HepG2 (cell line): ENCODE data around the gene ZNF221. TPM values are rescaled to one million over a fixed set of nuclear protein-coding genes. Genes with fewer than 3 reads are reported as not detected.

Experiments used
- ARNT ChIP-seq: fragments of 450-650 bp; IDR thresholded peaks from 2 replicates; pipeline ENCODE4 v1.6.1; 2017
- ARNTL ChIP-seq: sonication (generic); formaldehyde crosslinking; IDR thresholded peaks from 2 replicates; pipeline ENCODE4 v1.4.0; 2020; ENCODE audit warnings: mild to moderate bottlenecking, missing genetic modification reagents
- CREM ChIP-seq, 2 experiments: sonication (generic) in 1 of 2; formaldehyde crosslinking in 1 of 2; IDR thresholded peaks; 2 replicates each; pipeline versions ENCODE4 v1.4.0 to v1.6.1; 2016 to 2020; ENCODE audit warnings: antibody characterized with exemption in 1 of 2, mild to moderate bottlenecking in 1 of 2, missing genetic modification reagents in 1 of 2
- DR1 ChIP-seq: sonication (generic); formaldehyde crosslinking; IDR thresholded peaks from 2 replicates; pipeline ENCODE4 v1.8.0; 2021; ENCODE audit warnings: mild to moderate bottlenecking, missing genetic modification reagents, inconsistent platforms
- HOXA9 ChIP-seq: sonication (generic); formaldehyde crosslinking; IDR thresholded peaks from 2 replicates; pipeline ENCODE4 v1.8.1; 2022; ENCODE audit warnings: missing genetic modification reagents, mild to moderate bottlenecking, moderate library complexity, borderline replicate concordance
- KAT7 ChIP-seq: IDR thresholded peaks from 2 replicates; pipeline ENCODE4 v1.6.1; 2018; ENCODE audit warnings: borderline replicate concordance, missing compliant biosample characterization
- MTF2 ChIP-seq: sonication (generic); formaldehyde crosslinking; IDR thresholded peaks from 2 replicates; pipeline ENCODE4 v1.5.0; 2020; ENCODE audit warnings: missing genetic modification reagents, borderline replicate concordance
- PATZ1 ChIP-seq: sonication (generic); formaldehyde crosslinking; IDR thresholded peaks from 2 replicates; pipeline ENCODE4 v1.4.0; 2020; ENCODE audit warnings: missing genetic modification reagents
- PHF21A ChIP-seq: sonication (generic); formaldehyde crosslinking; IDR thresholded peaks from 2 replicates; pipeline ENCODE4 v1.5.0; 2020; ENCODE audit warnings: mild to moderate bottlenecking, missing genetic modification reagents
- POGZ ChIP-seq: sonication (generic); formaldehyde crosslinking; IDR thresholded peaks from 2 replicates; pipeline ENCODE4 v1.4.0; 2020; ENCODE audit warnings: mild to moderate bottlenecking, missing genetic modification reagents
- TBX2 ChIP-seq: sonication (generic); formaldehyde crosslinking; IDR thresholded peaks from 2 replicates; pipeline ENCODE4 v1.5.0; 2020; ENCODE audit warnings: missing genetic modification reagents, mild to moderate bottlenecking, borderline replicate concordance
- TSC22D2 ChIP-seq: sonication (generic); formaldehyde crosslinking; IDR thresholded peaks from 2 replicates; pipeline ENCODE4 v1.5.1; 2020; ENCODE audit warnings: missing genetic modification reagents, mild to moderate bottlenecking, borderline replicate concordance
- ZNF20 ChIP-seq: sonication (generic); formaldehyde crosslinking; IDR thresholded peaks from 2 replicates; pipeline ENCODE4 v1.4.0; 2020; ENCODE audit warnings: mild to moderate bottlenecking, moderate library complexity, missing genetic modification reagents
- ZNF317 ChIP-seq: sonication (generic); formaldehyde crosslinking; IDR thresholded peaks from 2 replicates; pipeline ENCODE4 v1.5.0; 2020; ENCODE audit warnings: mild to moderate bottlenecking, missing genetic modification reagents
- ZNF766 ChIP-seq: sonication (generic); formaldehyde crosslinking; IDR thresholded peaks from 2 replicates; pipeline ENCODE4 v1.5.0; 2020; ENCODE audit warnings: missing genetic modification reagents, borderline replicate concordance
- ZNF891 ChIP-seq: sonication (generic); formaldehyde crosslinking; IDR thresholded peaks from 2 replicates; pipeline ENCODE4 v1.5.0; 2020; ENCODE audit warnings: mild to moderate bottlenecking, missing genetic modification reagents
- polyA plus RNA-seq, 8 experiments: library from polyadenylated mRNA; depleted of rRNA in 3 of 8; stranded (reverse) in 7 of 8; unstranded in 1 of 8; fragments of >200 nt; fragmentation: Illumina TruSeq in 4 of 8; extraction: Trizol in 4 of 8; gene quantifications; 2 replicates each; pipeline versions ENCODE4 v1.2.1 to v1.2.3, GENCODE V29; 2011 to 2016; ENCODE audit warnings: low read depth in 4 of 8, missing spikeins in 1 of 8, mixed read lengths in 1 of 8; ENCODE audit not compliant: insufficient read depth in 1 of 8
- total RNA-seq, 5 experiments: library from RNA; depleted of rRNA; stranded (reverse); fragments of >200 nt; fragmentation: Illumina TruSeq; extraction: Trizol; gene quantifications; 2 replicates each; pipeline ENCODE4 v1.2.3, GENCODE V29; 2016; ENCODE audit warnings: low read depth in 1 of 5
- TF ChIP-seq, protein P1 (sequence below), 2 experiments: sonication (generic) in 1 of 2; formaldehyde crosslinking in 1 of 2; IDR thresholded peaks; 2 replicates each; pipeline versions ENCODE4 v1.4.0 to v1.6.1; 2016 to 2020; ENCODE audit warnings: borderline replicate concordance in 1 of 2, low read depth in 1 of 2, mild to moderate bottlenecking in 1 of 2, missing genetic modification reagents in 1 of 2
- TF ChIP-seq, protein P2 (sequence below): sonication (generic); formaldehyde crosslinking; IDR thresholded peaks from 2 replicates; pipeline ENCODE4 v1.8.0; 2022; ENCODE audit warnings: mild to moderate bottlenecking, missing genetic modification reagents, moderate library complexity
- TF ChIP-seq, protein P3 (sequence below): sonication (generic); formaldehyde crosslinking; IDR thresholded peaks from 2 replicates; pipeline ENCODE4 v1.4.0; 2020; ENCODE audit warnings: mild to moderate bottlenecking, missing genetic modification reagents

The ZNF221 gene
- total and polyA plus RNA-seq, 2 of the 13 experiments (the other 11 are each of a cell fraction or from before 2014, with no cell fraction given): 0.48 to 3.4 TPM

GRCh38 chr19:44002566-44003460 is 51.8 kb downstream of the ZNF221 start, which contains the start of gene ZNF230 (continued):
- TF ChIP-seq, protein P1, sequence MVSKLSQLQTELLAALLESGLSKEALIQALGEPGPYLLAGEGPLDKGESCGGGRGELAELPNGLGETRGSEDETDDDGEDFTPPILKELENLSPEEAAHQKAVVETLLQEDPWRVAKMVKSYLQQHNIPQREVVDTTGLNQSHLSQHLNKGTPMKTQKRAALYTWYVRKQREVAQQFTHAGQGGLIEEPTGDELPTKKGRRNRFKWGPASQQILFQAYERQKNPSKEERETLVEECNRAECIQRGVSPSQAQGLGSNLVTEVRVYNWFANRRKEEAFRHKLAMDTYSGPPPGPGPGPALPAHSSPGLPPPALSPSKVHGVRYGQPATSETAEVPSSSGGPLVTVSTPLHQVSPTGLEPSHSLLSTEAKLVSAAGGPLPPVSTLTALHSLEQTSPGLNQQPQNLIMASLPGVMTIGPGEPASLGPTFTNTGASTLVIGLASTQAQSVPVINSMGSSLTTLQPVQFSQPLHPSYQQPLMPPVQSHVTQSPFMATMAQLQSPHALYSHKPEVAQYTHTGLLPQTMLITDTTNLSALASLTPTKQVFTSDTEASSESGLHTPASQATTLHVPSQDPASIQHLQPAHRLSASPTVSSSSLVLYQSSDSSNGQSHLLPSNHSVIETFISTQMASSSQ (IDR thresholded peaks at IDR 0.05; ENCODE audit: low read depth): 0 out of 2 replicates have a peak, but pooled peaks have one; percentile 27
- TF ChIP-seq, protein P1 (CRISPR knock-in tag; IDR thresholded peaks at IDR 0.05; ENCODE audit: borderline replicate concordance): no peak
- TF ChIP-seq ZNF317 (CRISPR knock-in tag) (peak; percentile 73; the same call in 1 of the 2 replicates), CREM (IDR thresholded peaks at IDR 0.05) (peak; percentile 99), CREM (CRISPR knock-in tag; IDR thresholded peaks at IDR 0.05) (no peak), POGZ (CRISPR knock-in tag) (no peak), PHF21A (no peak), PATZ1 (CRISPR knock-in tag) (0 out of 2 replicates have a peak, but pooled peaks have one; percentile 5), ZNF766 (CRISPR knock-in tag) (no peak), KAT7 (no peak), MTF2 (CRISPR knock-in tag) (no peak), TSC22D2 (CRISPR knock-in tag) (no peak), ZNF20 (CRISPR knock-in tag) (no peak), ARNTL (CRISPR knock-in tag) (peak; percentile 44; the same call in 1 of the 2 replicates), DR1 (no peak), HOXA9 (CRISPR knock-in tag) (no peak), ARNT (no peak), ZNF891 (CRISPR knock-in tag) (0 out of 2 replicates have a peak, but pooled peaks have one; percentile 1), TBX2 (CRISPR knock-in tag) (peak; percentile 25; the same call in 1 of the 2 replicates)
- TF ChIP-seq, protein P2, sequence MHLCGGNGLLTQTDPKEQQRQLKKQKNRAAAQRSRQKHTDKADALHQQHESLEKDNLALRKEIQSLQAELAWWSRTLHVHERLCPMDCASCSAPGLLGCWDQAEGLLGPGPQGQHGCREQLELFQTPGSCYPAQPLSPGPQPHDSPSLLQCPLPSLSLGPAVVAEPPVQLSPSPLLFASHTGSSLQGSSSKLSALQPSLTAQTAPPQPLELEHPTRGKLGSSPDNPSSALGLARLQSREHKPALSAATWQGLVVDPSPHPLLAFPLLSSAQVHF: no peak
- TF ChIP-seq, protein P3, sequence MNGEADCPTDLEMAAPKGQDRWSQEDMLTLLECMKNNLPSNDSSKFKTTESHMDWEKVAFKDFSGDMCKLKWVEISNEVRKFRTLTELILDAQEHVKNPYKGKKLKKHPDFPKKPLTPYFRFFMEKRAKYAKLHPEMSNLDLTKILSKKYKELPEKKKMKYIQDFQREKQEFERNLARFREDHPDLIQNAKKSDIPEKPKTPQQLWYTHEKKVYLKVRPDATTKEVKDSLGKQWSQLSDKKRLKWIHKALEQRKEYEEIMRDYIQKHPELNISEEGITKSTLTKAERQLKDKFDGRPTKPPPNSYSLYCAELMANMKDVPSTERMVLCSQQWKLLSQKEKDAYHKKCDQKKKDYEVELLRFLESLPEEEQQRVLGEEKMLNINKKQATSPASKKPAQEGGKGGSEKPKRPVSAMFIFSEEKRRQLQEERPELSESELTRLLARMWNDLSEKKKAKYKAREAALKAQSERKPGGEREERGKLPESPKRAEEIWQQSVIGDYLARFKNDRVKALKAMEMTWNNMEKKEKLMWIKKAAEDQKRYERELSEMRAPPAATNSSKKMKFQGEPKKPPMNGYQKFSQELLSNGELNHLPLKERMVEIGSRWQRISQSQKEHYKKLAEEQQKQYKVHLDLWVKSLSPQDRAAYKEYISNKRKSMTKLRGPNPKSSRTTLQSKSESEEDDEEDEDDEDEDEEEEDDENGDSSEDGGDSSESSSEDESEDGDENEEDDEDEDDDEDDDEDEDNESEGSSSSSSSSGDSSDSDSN: peak; percentile 59
